T follicular helper cell (primary cell): ENCODE measurements around the gene UTP25.
A peak's percentile ranks its signal among the peaks of the same experiment; 100 is the strongest.

Experiments used
- DNase-seq: peaks from one replicate; pipeline ENCODE4 v3.0.0-alpha.2; 2020; ENCODE audit warnings: low read depth

Gene UTP25

DNA sequence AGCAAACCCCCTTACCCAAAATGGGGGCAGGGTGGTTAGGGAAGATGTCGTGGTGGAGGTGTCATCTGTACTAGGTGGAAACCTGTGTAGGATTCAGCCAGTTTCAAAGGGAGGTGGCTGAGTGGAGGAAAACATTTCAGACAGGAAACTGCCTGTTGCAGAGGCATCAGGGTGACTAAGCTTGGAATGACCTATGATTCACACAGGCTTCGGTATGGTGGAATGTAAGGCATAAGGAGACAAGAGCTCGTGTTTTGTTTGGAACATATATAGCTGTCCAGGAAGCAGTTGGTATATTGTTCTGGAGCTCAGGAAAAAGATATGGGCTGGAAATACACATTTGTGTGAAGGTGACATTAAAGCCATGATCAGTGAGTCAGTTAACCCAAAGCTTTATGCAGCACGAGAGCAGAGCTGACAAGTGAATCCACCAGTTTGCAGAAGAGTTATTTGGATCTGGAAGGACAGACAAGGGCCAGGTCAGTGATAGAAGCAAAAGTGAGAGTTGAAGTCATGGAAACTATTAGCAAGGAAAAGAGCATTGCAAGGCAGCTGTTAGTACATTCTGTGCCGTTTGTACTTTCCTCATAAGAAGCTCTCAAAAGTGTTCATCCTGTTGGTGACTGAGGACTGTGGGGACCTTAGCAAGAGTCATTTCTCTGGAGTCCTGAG, 12.2 kb downstream of the UTP25 start:
- DNase-seq = no peak

DNA sequence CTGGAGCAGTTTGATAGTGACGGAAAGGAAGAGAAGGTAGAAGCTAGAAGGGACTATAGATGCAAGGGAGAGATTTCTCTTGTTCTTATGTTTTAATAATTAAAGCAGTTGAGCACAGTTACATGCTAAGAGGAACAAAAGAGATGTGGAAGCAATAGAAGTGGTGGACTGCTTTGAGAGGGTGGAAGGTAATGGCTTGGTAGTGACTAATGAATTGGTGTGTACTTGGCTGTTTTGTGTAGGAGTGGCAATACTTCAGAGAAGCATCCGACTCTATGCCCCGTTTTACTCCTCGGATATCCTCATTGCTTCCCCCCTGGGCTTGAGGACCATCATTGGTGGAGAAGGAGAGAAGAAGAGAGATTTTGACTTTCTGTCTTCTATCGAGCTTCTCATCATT, 12.8 kb downstream of the UTP25 start:
- DNase-seq = no peak

DNA sequence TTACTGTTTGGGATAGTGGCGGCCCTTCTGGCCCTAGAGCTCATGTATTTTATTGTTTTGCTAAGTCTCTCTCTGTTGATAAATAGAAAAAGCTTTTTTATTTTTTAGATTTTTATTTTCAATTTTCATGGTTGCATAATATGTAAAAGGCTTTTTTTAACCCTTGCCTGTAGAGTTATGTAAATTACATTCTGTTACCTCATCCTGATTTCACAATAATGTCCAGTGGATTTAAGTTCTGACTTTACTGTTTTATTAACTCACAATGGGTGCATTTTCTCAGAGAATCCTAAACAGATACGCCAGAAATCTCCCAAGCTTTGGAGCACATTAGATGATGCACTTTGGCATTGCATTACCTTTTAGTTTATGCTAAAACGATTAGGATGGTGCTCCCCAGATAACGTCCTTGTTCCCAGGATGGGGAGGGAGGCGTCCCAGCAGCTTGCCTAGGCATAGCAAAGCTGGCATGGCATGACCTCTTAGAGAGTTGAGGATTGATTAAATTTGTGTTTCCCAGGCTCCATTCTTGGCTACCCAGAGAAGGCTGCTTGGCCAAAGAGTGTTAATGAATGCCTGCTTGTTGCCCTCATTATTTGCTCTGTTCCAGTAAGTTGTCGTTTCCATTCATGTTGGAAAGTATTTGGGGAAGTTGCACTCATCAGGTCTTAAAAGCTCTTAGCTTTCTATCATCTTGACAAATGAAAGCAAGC, 17.1 kb downstream of the UTP25 start:
- DNase-seq = no peak

DNA sequence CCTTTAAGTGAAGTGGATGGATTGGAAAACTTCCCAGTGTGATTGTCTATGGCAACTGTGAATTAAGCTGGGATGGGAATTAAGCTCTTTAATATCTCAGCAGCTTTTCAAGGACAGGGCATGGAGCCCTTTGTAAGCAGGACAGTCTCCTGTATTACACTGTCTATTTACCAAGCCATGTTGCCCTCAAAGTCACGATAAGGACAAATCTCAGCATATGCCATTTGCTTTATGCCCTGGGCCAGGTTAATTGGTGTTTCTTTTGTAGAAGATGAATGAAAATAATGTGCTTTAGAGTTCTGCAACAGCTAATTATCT, 17.6 kb downstream of the UTP25 start:
- DNase-seq = no peak

DNA sequence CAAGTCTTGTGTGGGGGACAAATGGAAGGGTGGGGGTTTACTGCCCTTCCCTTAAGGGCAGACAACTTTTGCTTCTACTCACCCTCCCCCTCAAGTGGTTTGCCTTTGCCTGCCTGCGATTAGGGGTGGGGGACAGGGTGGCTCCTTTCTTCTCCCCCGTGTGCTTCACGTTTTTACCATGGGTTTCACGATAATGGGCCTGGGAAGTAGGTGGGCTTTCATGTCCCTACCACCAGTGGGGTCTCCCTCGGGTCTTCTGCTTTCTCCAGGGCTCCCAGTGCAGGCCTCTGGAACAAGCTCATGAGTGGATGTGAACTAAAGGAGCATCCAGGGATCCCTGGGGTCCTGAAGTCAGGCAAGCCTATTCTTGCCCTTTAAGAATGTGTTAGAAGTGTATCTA, 21.6 kb downstream of the UTP25 start:
- DNase-seq = no peak

DNA sequence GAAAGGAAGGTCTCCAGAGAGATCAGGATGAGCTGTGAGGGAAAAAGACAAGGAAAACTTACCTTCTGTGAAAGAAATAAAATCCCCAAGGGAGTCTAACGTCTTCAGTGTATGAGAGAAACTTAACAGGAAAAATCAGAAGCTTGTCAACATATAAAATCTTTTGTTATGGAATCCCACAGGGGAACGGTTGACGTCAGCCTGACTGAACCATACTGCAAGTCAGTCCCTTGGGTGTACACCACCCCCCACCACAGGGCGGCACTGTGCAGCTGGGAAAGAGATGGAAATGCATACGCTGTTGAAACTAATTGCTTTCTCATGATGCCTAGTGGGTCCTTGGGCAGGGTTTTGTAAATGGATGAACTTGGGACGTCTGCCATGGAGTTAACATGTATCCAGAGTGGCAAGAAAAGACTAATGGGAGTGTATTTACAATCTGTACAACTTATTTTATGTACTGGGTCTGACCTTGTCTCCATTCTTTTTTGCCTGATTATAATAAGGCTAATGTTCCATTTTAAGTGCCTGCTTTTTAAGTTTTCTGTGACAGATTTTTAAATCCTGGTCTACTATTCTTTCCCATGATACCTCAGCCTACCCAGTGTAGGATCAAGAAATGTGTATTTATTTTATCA, 22.7 kb downstream of the UTP25 start:
- DNase-seq = no peak

DNA sequence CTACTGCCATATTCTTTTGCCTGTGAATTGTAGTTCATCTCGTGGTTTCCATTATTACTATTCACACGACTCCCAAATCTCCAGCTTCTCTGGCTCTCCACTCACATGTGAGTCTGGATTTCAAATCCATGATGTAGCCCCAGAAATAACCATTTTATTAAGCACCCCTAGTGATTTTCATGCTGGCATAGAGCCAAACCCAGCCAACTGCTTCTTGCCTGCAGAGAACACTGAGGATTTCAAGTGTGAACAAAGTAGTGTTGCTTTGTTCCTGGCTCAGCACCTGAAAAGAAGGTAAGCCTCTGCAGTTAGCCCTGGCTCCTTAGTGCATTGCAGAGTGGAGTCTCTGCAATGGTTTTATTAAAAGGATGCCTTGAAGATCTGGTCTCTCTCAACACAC, 25.9 kb downstream of the UTP25 start:
- no peak for DNase-seq

DNA sequence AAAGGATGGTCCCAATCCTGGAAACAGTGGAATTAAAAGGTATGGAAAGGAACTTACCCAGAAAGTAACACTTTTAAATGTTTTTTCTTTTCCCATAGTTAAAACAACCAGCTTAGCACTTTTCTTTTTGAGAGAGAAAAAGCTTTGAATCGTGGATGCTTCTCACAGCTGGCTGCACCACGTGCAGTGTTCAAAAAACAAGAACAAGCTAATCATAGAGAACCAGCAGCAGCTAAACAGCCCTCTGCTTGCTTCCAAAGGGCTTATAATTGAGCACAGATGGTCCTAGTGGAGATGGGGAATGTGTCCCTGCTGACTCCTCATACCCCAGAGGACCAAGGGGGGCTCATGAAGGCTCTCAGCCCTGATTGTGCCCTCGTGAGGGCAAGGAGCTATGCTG, 26.4 kb downstream of the UTP25 start:
- DNase-seq = no peak

DNA sequence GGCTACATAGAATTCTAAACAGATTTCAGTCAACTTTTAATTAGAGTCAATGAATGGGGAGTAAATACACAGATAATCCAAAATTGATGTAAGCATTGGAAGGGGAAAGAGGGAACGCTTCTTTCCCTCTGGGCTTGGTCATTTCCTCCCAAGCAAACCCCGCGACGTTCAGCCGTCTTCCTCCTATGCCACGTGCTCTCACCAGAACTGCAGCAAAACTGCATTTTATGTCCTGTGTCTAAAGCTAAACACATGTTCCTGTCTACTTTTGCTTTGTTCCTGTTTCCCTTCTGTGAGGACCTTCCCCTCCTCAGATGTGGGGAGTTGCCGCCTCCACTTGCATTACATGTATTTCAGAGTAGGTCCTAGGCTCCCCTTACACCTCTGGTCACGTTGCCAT, 27.2 kb downstream of the UTP25 start:
- no peak for DNase-seq

DNA sequence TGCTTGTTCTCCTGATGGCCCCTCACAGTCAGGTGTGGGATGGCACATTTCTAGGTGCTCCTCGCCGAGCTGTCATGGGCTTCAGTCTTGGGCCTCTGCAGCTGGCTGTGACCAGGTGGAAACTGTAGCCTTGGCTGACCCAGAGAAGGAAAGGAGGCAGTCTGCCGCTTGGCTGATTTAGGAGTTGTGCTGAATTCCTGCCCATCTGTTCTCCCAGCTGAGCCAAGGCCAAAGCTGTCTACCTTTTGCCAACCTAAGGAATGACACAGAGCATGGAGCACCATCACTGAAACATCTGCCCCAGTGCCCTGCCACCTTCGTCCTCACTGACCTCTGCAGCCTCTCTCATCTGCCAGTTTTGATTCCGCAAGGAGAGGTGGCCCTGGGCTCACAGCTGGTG, 27.9 kb downstream of the UTP25 start:
- DNase-seq = no peak

DNA sequence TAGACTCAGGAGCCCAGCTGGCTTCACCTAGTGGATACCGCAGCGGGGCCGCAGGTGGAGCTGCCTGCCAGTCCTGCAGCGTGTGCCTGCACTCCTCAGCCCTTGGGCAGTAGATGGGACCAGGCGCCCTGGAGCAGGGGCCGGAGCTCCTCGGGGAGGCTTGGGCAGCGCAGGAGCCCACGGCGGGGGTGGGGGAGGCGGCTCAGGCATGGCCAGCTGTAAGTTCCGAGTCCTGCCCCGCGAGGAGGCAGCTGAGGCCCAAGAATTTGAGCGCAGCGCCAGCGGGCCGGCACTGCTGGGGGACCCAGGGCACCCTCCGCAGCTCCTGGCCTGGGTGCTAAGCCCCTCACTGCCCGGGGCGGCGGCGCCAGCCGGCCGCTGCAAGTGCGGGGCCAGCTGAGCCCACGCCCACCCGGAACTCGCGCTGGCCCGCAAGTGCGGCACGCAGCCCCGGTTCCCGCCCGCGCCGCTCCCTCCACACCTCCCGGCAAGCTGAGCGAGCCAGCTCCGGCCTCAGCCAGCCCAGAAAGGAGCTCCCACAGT, 30.9 kb downstream of the UTP25 start:
- DNase-seq = no peak

DNA sequence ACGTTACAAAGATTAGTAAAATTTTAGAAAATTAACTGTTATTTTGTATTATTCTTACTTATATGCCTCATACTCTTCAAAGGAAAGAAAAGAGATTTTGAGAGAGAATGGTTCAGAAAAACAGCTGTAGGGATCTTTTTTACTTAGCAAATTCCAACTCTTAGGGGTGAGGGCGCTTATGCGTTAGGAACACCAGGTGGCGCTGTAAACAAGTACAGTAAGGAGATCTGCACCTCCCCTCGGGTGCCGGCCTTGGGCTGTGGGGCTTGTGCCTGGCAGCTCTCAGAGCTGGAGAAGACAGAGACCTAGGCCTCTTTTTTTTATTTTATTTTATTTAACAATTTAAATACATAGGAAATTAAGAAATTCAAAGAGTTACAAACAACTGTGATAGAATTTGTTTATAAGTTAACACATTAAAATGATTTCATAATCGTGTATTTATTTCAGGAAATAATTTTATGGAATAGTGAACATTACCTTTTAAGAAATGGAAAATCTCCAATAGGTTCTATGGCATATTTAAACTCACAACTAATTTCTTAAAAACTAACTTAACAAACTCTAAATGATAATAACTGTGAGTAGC, 32.6 kb downstream of the UTP25 start:
- DNase-seq = peak; percentile 54

DNA sequence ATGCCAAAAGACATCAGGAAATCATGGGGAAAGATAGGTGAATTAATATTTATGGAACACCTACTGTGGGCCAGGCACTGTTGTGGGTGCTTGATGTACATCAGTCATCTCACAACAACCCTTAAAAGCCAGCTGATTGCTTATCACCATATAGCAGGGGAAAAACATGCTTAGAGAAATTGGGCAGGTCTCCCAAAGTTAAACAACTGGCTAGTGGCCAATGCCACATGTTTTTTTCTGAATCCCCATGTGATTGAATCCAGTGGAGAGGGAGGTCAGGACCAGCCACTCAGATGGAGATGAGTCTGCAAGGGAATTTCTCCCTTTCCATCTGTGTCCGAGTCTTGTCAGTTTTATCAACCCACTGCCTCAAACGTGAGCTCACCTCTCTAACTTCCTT, 33.5 kb downstream of the UTP25 start:
- DNase-seq = no peak

DNA sequence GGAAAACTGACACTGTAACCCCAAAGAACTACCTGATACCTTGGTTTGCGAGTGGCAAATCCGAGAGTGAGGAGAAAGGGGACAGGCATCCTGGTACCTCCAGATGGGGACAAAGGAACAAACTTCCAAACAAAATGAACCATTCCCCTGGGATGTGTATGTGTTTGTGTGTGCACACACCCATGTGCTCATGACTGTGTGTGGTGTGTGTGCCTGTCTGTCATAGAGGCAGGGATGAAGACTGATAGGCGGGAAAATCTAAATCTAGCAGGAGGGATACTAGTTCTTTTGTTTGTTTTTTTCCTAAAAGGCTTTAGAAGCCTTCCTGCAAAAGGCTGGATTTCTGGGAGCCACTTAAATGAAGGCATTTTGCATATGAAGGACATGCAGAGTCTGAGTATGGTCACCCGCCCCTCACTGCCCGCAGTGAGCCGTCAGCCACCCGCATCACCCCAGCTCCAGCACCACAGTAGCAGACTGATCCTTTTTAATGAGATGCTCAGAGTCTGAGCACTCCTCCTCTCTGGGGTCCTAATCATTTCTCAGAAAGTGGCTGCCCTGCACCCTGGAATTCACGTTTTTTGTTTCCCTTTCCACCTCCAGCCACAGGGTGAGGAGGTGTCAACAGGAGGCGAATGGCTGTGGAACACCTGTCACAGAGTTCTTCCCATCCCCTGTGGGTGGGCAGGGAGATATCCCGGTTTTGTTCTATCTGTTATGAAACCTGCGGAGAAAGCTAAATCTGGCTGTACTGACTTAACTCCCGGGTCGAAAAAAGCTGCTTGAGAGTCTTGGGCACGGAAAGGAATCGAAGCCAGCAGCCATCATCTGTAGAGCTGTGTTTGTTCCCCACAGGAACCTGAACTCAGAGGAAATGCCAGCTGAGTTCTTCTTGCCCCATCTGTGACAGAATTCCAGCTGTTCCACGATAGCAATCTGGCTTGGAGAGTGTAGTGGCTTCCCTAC, 34.9 kb downstream of the UTP25 start:
- no peak for DNase-seq

DNA sequence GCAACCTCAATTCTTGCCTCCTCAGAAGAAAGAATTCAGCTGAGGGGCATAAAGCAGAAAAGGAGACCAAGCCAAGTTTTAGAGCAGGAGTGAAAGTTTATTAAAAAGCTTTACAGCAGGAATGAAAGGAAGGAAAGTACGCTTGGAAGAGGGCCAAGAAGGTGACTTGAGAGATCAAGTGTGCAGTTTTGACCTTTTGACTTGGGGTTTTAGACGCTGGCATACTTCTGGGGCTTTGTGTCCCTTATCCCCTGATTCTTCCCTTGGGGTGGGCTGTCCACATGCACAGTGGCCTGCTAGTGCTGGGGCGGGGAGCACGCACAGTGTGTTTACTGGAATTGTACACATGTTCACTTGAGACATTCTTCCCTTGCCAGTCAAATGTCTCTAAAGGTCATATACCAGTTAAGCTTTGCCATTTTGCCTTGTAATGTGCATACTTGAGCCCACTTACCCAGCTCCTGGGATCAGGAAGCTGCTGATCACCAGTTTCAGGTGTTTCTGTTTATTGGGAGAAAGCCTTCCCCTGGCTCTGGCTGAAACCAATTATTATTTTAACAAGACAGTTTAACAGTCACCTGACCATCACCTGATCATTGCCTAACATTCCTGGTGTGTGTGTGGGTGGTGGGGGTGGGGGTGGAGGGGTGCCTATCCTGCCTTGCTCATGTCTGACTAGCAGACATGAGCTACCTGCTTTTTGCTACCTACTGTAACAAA, 36.2 kb downstream of the UTP25 start:
- no peak for DNase-seq

DNA sequence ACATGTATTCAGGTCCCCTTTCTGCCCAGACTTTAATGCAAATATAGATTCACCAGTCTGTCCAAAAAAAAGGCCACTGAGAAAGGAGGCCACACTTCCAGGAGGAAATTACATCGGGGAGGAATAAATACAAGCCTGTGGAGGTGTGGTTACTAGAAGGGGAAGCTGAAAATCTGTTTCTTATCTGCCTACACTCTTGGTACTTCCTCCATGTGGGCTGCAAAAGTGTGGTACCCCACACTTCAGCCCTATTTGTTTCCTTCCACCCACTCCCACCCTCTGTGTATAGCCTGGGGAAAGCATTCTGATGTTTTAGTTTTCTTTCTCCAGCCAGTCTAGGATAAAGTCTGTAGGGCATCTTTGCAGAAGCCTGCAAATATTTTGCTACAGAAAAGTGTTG, 38.4 kb downstream of the UTP25 start:
- no peak for DNase-seq

DNA sequence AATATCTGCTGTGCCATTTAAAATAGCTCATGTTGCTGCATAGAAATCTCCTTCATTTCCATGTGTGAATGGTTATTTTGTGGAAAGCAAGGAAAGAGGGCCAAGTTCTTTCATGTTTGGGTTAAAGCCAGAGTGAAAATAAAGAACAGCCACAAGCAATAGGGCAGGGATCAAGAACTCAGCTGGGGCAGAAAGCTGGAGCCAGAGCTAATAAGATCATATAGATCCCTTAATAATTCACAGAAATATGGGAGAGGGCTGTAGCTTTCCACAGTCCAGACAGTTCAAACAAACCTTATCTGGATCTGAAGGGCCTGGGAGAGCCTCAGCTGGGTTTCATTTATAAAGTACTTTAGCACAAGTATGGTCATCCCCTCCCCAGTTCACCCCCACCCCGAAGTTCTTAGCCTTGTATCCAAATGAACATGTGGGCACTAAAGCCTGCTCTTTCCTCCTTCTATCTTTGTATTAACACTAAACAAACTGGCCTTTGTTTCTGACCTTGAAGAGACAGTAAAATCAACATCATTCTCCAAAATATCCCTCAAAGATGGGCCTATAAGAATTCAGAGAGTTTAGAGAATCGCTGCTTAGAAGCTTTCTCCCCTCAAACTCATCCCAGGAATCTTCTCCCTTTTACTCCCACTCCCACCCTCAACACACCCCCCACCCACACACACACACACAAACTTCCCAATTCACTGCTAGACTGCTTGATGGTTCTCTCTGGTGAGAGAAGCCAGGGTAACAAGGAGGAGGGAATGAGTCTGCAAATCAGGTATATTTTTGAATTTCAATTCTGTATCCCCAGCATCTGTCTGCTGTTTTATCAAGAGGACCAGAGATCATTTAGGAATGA, 41.7 kb downstream of the UTP25 start:
- no peak for DNase-seq

DNA sequence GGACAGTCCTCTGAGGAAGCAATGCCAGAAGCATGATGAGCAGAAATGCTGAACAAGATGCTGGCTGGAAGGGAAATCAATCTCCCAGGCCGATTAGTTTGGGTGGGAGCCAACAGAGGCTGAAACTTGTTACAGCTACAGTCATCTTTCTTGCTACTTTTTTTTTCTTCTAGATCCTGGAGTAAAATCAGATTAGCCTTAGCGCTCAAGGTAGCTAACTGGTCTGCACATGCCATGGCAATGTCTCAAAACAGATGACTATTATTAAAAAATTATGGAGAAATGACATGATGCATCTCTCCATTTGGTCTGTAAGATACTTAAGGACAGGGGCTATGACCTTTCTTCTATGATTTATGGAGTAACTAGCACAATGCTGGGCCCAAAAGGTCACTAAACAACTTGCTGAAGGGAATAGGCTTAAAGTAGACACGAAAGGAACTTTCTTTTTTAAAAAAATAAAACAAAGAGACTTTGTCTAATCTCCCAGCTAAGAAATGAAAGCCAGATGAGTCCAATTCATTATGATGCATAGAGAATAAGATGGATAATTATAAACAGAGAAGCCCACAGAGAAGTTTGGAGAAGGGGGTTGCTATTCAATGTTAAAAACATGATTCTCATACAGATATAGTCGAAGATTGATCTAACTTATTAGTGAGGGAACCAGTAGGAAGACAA, 42.5 kb downstream of the UTP25 start:
- no peak for DNase-seq

DNA sequence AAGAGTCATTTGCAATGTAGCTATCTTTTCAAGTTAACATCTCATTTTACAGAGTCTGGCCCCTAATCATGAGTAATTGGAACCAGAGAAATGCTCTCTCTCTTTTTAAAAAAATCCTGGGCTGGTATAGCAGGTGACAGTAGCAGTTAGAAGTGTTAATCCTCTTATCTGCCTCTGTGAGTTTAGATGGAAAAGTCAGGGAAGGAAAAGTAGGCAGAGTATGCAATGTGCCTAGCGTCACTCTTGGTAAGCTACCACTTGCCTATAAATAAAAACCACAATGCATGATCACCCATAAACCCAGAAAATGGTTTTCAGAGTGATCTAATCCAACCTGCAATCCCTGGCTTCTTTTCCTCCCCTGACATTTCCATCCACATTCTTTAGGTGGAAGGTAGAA, 43.2 kb downstream of the UTP25 start:
- DNase-seq = no peak

DNA sequence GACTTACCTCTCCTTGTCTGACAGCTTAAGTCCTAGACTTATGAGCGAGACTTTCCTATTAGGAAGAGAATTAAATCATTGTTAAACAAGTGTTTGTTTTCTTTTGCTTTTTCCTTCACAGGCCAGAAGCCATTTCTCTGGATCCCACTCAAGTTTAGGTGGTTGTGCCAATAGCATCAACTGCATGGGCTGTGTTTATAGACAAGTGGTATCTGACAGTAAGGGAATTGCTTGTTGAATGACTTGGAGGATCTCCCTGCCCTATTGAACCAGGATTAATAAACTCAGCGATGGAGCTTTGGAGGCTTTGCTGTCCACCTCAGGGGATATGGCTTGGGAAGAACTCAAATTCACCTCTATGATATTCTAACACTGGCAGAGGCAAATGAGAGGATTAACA, 43.7 kb downstream of the UTP25 start:
- no peak for DNase-seq
